OCI-LY3 (cell line): Measurements from ENCODE around the gene GSAP.

Experiments used
- H2AFZ ChIP-seq: fragments of 200-600, 300-600 bp; shearing (Covaris generic); 2 replicates; pipeline ENCODE4 v1.6.0; 2014; ENCODE audit warnings: antibody characterized with exemption, low read depth, low read length
- H3K27ac ChIP-seq: fragments of 200-600, 300-600 bp; sonication (generic); 2 replicates; pipeline ENCODE4 v1.5.1; 2014; ENCODE audit warnings: mild to moderate bottlenecking, low read length, moderate library complexity, mixed read lengths
- H3K27me3 ChIP-seq: fragments of 200-600, 300-600 bp; sonication (generic); 2 replicates; pipeline ENCODE4 v1.6.1; 2014; ENCODE audit warnings: low read depth, low read length, mixed read lengths
- H3K36me3 ChIP-seq: fragments of 200-600, 300-600 bp; sonication (generic); replicated peaks from 2 replicates; pipeline ENCODE3; 2014; ENCODE audit warnings: low read depth, low read length, mixed read lengths
- H3K4me1 ChIP-seq: fragments of 300-600, 200-600 bp; sonication (generic); 2 replicates; pipeline ENCODE4 v1.6.1; 2014; ENCODE audit warnings: low read length, mixed read lengths
- H3K4me2 ChIP-seq: fragments of 200-600, 300-600 bp; sonication (generic); 2 replicates; pipeline ENCODE4 v1.6.1; 2014; ENCODE audit warnings: low read length, mixed read lengths
- H3K4me3 ChIP-seq: fragments of 300-600, 200-600 bp; sonication (generic); 2 replicates; pipeline ENCODE4 v1.5.1; 2014; ENCODE audit warnings: antibody characterized with exemption, mild to moderate bottlenecking, low read length, moderate library complexity
- H3K79me2 ChIP-seq: fragments of 300-600, 200-600 bp; shearing (Covaris generic); 2 replicates; pipeline ENCODE4 v1.6.1; 2014; ENCODE audit warnings: mild to moderate bottlenecking, low read length, mixed read lengths
- H3K9ac ChIP-seq: fragments of 300-600, 200-600 bp; shearing (Covaris generic); 2 replicates; pipeline ENCODE4 v1.6.0; 2014; ENCODE audit warnings: mild to moderate bottlenecking, low read length, moderate library complexity
- H3K9me3 ChIP-seq: fragments of 200-600, 300-600 bp; shearing (Covaris generic); 2 replicates; pipeline ENCODE4 v1.6.1; 2014; ENCODE audit warnings: low read length, mixed read lengths; ENCODE audit not compliant: insufficient read depth
- H4K20me1 ChIP-seq: fragments of 200-600, 300-600 bp; sonication (generic); 2 replicates; pipeline ENCODE4 v1.6.1; 2016; ENCODE audit warnings: low read length, mixed read lengths; ENCODE audit not compliant: insufficient read depth
- CTCF ChIP-seq: fragments of 200-600, 300-600 bp; sonication (generic); IDR thresholded peaks from 2 replicates; pipeline ENCODE4 v1.5.1; 2014; ENCODE audit warnings: antibody characterized with exemption, low read length, low read depth
- EZH2phosphoT487 ChIP-seq: fragments of 200-600 bp; shearing (Covaris generic); IDR thresholded peaks from 2 replicates; pipeline ENCODE4 v1.6.1; 2018; ENCODE audit warnings: antibody characterized with exemption, mixed run types, low read depth

Gene GSAP

GRCh38 chr7:77458786-77459185 lies 42.6 kb upstream of the GSAP start:
- Histone ChIP-seq H4K20me1 (no peaks in the 10 kb centered on the region), H3K9ac (no peak overlapping the region), H3K79me2 (no peaks in the 10 kb centered on the region), H3K27ac (no peak overlapping the region), H3K36me3 (no peaks in the 10 kb centered on the region), H3K4me3 (no peak overlapping the region), H3K4me2 (no peak overlapping the region), H3K27me3 (no peaks in the 10 kb centered on the region), H2AFZ (no peak overlapping the region), H3K4me1 (peaks cover 6% of the 10 kb centered on the region), H3K9me3 (no peaks in the 10 kb centered on the region)
- TF ChIP-seq EZH2phosphoT487, result no peak
- TF ChIP-seq CTCF, result no peak

- H3K9ac ChIP-seq, result no peak overlapping the region
- no peak overlapping the region for H3K4me2 ChIP-seq
- H2AFZ ChIP-seq, result no peak overlapping the region
- H3K27me3 ChIP-seq, result no peaks in the 10 kb centered on the region
- no peak overlapping the region for H3K27ac ChIP-seq
- H3K79me2 ChIP-seq, result no peaks in the 10 kb centered on the region
- no peaks in the 10 kb centered on the region for H3K36me3 ChIP-seq
- no peaks in the 10 kb centered on the region for H3K4me1 ChIP-seq
- TF ChIP-seq EZH2phosphoT487 (no peak), CTCF (no peak)
- H3K4me3 ChIP-seq, result no peak overlapping the region
- no peaks in the 10 kb centered on the region for H3K9me3 ChIP-seq
- no peaks in the 10 kb centered on the region for H4K20me1 ChIP-seq
These were observed 41.6 kb upstream of the GSAP start for GRCh38 chr7:77457779-77458178.

- Histone ChIP-seq H3K27me3 (no peaks in the 10 kb centered on the region), H2AFZ (no peak overlapping the region), H3K4me1 (no peaks in the 10 kb centered on the region), H3K36me3 (no peaks in the 10 kb centered on the region), H3K4me3 (no peak overlapping the region), H3K9ac (no peak overlapping the region), H3K27ac (no peak overlapping the region), H3K4me2 (no peak overlapping the region), H4K20me1 (no peaks in the 10 kb centered on the region), H3K9me3 (no peaks in the 10 kb centered on the region), H3K79me2 (no peaks in the 10 kb centered on the region)
- TF ChIP-seq CTCF (no peak), EZH2phosphoT487 (no peak)
These were observed 40.5 kb upstream of the GSAP start for GRCh38 chr7:77456696-77457095.

- no peaks in the 10 kb centered on the region for H3K79me2 ChIP-seq
- H3K27me3 ChIP-seq, result no peaks in the 10 kb centered on the region
- H4K20me1 ChIP-seq, result no peaks in the 10 kb centered on the region
- no peak overlapping the region for H3K4me2 ChIP-seq
- H3K9ac ChIP-seq, result no peak overlapping the region
- no peaks in the 10 kb centered on the region for H3K4me1 ChIP-seq
- H2AFZ ChIP-seq, result no peak overlapping the region
- no peaks in the 10 kb centered on the region for H3K9me3 ChIP-seq
- H3K27ac ChIP-seq, result no peak overlapping the region
- TF ChIP-seq CTCF (no peak), EZH2phosphoT487 (no peak)
- no peak overlapping the region for H3K4me3 ChIP-seq
- no peaks in the 10 kb centered on the region for H3K36me3 ChIP-seq
These were observed 39.2 kb upstream of the GSAP start for GRCh38 chr7:77455321-77455720.
